ENCODE measurements around the gene CADPS2.

GRCh38 chr7:122350701-122351100 is 535.6 kb downstream of the CADPS2 start:
- TF ChIP-seq EGR1 (IDR thresholded peaks at IDR 0.05; ENCODE audit: borderline replicate concordance, low read depth, low read length): no peak
- peak in 1 of 3 experiments; percentile 11; a peak in 1 of 4 replicates for TF ChIP-seq CTCF (IDR thresholded peaks at IDR 0.05; ENCODE audit: control extremely low read depth in 1 of 3, insufficient read depth in 1 of 3, low read depth in 1 of 3, low read length in 3 of 3)
- TF ChIP-seq POLR2A (IDR thresholded peaks at IDR 0.05; ENCODE audit: control extremely low read depth in 1 of 2, low read depth in 2 of 2, low read length in 2 of 2): no peak
- TF ChIP-seq JUND (IDR thresholded peaks at IDR 0.05; ENCODE audit: low read length): no peak
- TF ChIP-seq ATF3 (IDR thresholded peaks at IDR 0.05; ENCODE audit: insufficient read depth, low read depth, low read length): no peak

Data from H1 (cell line).